GM21786 (cell line): ENCODE data around the gene SH3RF3.

ENCODE experiments used
- ATAC-seq: cut with Tn5 transposase; IDR thresholded peaks from one replicate; pipeline ENCODE4 v1.9.1; 2021; ENCODE audit not compliant: unreplicated experiment

The SH3RF3 gene

GRCh38 chr2:109137616-109138015, 8.6 kb downstream of the SH3RF3 start:
- no peak for ATAC-seq

GRCh38 chr2:109138449-109138848, 9.4 kb downstream of the SH3RF3 start:
- no peak for ATAC-seq

- no peak for ATAC-seq
These were observed 10.0 kb downstream of the SH3RF3 start for GRCh38 chr2:109139002-109139401.

GRCh38 chr2:109139865-109140396, 10.9 kb downstream of the SH3RF3 start:
- ATAC-seq = no peak

GRCh38 chr2:109141006-109141600, 12.1 kb downstream of the SH3RF3 start:
- no peak for ATAC-seq

- ATAC-seq = no peak
These were observed 12.8 kb downstream of the SH3RF3 start for GRCh38 chr2:109141727-109142283.

GRCh38 chr2:109142416-109143210, 13.6 kb downstream of the SH3RF3 start:
- ATAC-seq = no peak

- ATAC-seq = peak; percentile 73
These were observed 14.5 kb downstream of the SH3RF3 start for GRCh38 chr2:109143214-109144187.

- no peak for ATAC-seq
These were observed 15.3 kb downstream of the SH3RF3 start for GRCh38 chr2:109144271-109144670.

- no peak for ATAC-seq
These were observed 15.7 kb downstream of the SH3RF3 start for GRCh38 chr2:109144721-109145120.

- ATAC-seq = no peak
These were observed 16.3 kb downstream of the SH3RF3 start for GRCh38 chr2:109145286-109145685.

GRCh38 chr2:109147405-109147804, 18.4 kb downstream of the SH3RF3 start:
- no peak for ATAC-seq

GRCh38 chr2:109148117-109148746, 19.2 kb downstream of the SH3RF3 start:
- ATAC-seq = no peak

- ATAC-seq = no peak
These were observed 20.1 kb downstream of the SH3RF3 start for GRCh38 chr2:109148991-109149645.

GRCh38 chr2:109150559-109150958, 21.6 kb downstream of the SH3RF3 start:
- ATAC-seq = no peak

- ATAC-seq = no peak
These were observed 22.5 kb downstream of the SH3RF3 start for GRCh38 chr2:109151519-109151918.

GRCh38 chr2:109153005-109153784, 24.2 kb downstream of the SH3RF3 start:
- no peak for ATAC-seq

- ATAC-seq = no peak
These were observed 24.8 kb downstream of the SH3RF3 start for GRCh38 chr2:109153807-109154206.

GRCh38 chr2:109154226-109154625, 25.2 kb downstream of the SH3RF3 start:
- no peak for ATAC-seq
